GM12872 (cell line): Measurements from ENCODE around the gene TTC7B.

Source experiments
- TF ChIP-seq, protein P1 (sequence below): IDR thresholded peaks from 3 replicates; pipeline ENCODE4 v1.5.1; 2011; ENCODE audit warnings: low read depth, mild to moderate bottlenecking, low read length, moderate library complexity; ENCODE audit not compliant: insufficient read depth

The TTC7B gene

DNA sequence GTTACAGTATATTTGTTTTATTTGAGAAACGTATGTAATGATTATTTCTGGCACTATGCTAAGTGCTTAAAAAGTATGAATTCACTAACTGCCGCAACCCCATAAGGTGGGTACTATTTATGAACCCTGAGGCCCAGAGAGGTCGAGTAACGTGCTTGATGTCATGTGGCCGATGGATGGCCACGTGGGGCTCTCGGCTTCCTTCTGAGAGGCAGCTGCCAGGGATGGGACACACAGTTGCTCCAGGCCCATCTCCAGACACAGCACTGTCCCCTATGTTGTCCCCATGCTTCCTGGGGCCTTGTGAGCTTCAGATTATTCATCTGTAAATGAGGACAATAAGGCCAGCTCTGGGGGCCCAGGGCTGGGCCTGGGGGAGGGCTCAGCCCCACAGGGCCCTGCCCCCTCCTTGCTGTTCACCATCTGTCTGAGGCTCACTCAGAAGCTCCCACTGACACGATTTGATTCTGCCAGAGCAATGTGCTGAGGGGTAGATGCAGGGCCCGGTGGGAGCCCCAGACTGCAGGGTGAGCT lies 304.4 kb downstream of the TTC7B start:
- TF ChIP-seq, protein P1, sequence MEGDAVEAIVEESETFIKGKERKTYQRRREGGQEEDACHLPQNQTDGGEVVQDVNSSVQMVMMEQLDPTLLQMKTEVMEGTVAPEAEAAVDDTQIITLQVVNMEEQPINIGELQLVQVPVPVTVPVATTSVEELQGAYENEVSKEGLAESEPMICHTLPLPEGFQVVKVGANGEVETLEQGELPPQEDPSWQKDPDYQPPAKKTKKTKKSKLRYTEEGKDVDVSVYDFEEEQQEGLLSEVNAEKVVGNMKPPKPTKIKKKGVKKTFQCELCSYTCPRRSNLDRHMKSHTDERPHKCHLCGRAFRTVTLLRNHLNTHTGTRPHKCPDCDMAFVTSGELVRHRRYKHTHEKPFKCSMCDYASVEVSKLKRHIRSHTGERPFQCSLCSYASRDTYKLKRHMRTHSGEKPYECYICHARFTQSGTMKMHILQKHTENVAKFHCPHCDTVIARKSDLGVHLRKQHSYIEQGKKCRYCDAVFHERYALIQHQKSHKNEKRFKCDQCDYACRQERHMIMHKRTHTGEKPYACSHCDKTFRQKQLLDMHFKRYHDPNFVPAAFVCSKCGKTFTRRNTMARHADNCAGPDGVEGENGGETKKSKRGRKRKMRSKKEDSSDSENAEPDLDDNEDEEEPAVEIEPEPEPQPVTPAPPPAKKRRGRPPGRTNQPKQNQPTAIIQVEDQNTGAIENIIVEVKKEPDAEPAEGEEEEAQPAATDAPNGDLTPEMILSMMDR = no peak

DNA sequence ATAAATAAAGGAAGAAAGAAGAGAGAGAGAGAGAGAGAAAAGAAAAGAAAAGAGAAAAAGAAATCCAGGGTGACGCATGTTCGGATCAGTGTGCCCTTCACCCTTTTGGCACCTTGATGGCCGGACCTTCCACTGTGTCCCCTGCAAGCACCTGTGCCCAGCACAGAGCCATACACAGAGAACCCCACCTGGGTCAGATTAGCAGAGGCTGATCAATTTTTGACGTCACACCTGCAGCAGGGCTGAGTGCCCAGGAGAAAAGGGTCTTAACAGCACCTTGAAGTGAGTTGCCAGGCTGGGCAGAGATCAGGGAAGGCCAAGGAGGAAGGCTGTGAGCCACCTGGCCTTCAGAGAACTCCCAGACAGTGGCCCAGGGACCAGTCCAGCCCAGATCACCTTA lies 305.0 kb downstream of the TTC7B start:
- TF ChIP-seq, protein P1 = no peak

DNA sequence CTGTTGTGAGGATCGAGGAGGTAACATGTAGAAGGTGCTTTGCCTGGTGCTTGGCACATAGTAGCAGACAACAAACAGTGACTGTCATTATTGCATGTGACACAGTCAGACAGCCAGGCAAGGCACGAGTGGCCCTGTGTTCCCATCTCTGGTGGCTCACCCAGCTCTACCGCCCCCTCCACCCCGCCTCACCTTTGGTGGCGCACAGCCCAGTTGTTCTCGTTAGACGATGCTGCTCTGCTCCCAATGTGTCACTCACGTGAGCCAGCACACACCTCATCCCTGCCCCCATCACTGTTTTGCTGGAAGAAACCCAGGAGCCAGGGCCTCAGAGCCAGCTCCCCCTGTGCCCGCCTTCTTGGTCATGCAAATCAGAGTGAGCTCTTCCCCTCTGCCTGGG lies 306.1 kb downstream of the TTC7B start:
- TF ChIP-seq, protein P1 = no peak

DNA sequence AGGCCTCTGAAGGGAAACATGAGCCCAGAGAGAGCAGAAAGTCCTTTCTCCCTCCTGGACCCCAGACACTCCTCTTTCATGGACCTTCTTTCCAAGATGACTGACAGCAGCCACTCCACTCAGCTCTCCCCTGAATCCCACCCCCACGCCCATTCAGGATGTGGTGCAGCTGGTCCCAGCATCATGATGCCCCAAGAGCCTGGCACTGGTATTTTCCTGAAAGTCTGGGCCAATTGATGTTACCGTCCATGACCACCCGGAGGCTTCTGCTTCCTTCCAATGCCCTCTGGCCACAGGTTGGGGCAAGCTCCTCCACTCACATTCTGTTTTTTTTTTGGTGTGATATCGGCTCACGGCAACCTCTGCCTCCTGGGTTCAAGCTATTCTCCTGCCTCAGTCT lies 306.8 kb downstream of the TTC7B start:
- TF ChIP-seq, protein P1 = no peak

DNA sequence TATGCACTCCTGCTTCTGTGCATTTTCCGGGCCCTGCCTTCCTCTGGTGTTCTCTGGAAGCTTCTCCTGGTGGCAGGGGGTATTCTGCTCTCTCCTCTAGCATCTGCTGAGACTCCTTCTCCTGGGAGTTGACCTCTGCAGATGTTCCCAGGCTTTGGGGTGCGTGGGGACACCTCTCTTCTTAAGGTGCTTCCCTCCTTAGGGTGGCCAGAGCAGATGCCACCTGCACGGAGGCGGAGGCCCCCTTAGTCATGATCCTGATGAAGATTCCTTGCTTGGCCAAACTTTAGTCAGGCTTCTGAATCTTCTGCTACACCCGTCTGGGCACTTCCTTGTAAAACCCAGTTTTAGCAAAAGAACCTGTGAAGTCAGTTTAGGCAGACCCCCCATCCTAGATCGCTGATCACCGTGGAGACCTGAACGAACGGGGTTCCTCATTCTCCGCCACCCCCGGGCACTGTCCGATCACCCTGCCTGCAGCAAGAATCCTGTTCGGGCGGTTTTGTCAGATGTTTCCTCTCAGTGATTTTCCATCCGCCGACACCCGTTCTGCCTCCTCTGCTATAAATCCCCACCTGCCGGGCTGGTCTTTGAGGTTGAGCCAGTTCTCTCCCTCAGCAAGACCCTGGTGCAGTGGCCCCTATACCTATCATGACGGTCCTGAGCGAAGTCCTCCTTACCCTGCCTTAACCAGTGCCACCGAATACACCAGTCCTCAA lies 307.5 kb downstream of the TTC7B start:
- TF ChIP-seq, protein P1 = no peak

DNA sequence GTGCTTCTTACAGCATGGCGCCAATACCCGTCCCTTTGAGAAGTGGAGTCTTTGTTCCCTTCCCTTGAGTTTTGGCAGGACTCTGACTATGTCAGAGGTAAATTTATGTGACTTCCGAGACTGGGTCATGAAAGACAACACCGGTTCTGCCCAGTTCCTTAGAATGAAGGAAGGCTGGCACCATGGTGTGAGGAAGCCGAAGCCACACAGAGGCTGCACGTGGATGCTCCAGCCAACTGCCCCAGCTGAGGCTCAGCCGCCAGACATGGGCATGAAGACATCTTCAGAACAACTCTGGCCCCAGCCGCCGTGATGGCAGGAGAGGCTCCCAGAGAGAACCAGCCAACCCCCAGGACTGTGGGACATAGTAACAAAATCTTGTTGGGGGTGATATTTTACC lies 308.2 kb downstream of the TTC7B start:
- TF ChIP-seq, protein P1 = no peak

DNA sequence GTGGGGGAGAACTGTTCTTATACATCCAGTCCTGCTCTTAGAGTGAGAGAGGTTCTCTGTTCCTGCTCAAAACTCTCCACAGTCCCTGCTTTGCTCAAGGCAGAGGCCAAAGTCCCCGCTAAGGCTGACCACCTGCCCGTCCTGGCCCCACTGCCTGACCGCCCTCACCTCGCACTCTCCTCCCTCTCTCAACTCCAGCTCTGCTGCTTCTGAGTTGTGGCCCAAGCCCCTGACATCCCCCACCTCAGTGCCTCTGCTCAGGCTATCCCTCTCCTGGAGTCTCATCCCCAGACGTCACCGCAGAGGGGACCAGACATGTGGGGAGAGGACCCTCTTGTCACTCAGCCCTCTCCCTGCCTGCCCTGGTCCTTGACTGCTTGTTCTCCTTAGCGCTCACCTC lies 308.8 kb downstream of the TTC7B start:
- TF ChIP-seq, protein P1 = no peak
